IPS-NIHi7 (cell line): ENCODE measurements around the gene ARNT2.
A peak's percentile ranks its signal among the peaks of the same experiment; 100 is the strongest.

Experiments
- DNase-seq: peaks from one replicate; pipeline ENCODE4 v3.0.0; 2012; ENCODE audit warnings: mixed read lengths; ENCODE audit errors: extremely low spot score

ARNT2 gene

DNA sequence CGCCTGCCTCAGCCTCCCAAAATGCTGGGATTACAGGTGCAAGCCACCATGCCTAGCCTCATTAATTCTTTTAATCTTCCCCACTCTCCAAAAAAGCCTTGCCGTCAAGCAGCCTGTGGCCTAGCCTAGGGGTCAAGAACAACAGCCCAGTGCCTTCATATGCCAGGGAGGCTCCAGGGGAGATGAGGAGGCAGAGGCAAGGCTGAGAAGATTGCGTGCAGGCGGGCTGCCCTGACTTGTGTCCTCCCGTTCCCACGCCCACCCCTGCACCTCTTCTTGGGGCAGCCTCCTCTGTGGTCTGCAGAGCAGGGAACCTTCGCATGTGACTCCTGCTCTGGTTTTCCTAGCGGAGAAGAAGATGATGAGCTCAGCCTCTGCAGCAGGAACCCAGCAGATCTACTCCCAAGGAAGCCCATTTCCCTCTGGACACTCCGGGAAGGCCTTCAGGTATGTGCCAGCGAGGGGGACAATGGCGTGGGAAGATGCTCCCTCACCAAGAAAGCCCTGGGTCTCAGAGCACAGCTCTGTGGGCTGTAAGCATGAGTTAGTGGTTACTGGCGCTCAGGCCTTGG, 172.4 kb downstream of the ARNT2 start:
- DNase-seq: no peak

DNA sequence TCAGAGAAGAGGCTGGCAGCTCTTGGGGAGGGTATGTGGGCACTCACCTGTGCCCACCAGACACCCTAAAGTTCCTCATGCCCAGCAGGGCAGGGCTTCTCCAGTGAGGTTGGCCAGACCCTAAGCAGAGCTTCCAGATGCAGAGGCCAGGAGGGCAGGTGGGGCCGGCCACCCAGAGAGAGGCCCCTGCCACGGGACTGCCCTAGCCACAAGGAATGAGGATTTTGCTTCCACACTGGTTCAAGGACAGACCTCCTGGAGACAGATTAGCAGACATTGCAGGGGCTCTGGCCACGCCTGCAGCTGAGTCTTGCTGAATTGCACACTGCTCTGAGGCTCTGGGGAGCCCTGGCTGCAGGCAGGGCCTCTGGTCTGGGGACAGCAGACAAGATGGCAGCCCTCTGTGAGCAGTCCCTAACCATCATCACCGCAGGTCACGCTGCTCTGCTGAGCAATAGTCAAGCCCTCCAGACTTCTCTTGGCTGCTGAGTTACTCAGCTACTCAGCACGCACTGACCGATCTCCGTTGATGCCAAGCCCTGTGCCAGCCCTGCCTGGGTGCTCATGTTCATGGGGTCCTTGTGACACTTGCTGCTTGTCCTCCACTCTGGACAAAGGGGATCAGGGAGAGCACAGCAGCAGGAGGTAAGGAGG, 173.5 kb downstream of the ARNT2 start:
- DNase-seq: no peak

DNA sequence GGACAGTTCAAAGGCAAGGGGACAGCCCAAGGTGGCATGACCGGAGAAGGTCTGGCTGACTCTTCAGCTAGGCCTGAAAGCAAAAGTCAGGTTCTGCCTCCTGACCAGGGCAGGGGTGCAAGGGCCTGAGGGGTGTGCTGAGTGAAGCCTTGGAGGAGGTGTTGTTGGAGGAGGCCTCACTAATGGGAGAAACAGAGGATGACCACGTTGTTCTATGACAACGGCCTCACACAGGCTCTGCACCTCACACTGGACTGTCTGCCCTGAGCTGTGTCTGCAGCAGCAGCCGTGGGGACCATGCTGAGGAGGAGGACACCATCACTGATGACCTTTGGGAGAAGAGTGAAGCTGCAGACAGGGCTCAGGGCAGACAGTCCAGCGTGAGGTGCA, 174.0 kb downstream of the ARNT2 start:
- DNase-seq: no peak

GRCh38 chr15:80578871-80579270, 174.7 kb downstream of the ARNT2 start:
- no peak for DNase-seq

- DNase-seq: no peak
Observed at GRCh38 chr15:80579611-80580010, 175.4 kb downstream of the ARNT2 start.

DNA sequence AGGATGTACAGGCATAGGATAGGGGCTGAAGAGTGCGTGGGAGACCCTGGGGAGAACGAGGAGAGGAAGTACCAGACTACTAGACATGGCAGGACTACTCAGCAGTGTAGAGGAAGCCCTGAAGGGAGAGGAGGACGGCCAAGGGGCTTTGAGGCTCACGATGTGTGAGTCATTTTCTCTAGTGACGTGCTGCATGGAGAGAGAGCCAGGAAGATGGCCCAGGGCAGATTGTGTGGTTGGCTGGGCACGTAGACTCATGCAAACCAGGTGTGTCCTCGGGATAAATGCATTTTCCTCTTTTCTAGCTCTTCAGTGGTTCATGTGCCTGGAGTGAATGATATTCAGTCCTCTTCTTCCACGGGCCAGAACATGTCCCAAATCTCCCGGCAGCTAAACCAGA, 175.9 kb downstream of the ARNT2 start:
- no peak for DNase-seq

DNA sequence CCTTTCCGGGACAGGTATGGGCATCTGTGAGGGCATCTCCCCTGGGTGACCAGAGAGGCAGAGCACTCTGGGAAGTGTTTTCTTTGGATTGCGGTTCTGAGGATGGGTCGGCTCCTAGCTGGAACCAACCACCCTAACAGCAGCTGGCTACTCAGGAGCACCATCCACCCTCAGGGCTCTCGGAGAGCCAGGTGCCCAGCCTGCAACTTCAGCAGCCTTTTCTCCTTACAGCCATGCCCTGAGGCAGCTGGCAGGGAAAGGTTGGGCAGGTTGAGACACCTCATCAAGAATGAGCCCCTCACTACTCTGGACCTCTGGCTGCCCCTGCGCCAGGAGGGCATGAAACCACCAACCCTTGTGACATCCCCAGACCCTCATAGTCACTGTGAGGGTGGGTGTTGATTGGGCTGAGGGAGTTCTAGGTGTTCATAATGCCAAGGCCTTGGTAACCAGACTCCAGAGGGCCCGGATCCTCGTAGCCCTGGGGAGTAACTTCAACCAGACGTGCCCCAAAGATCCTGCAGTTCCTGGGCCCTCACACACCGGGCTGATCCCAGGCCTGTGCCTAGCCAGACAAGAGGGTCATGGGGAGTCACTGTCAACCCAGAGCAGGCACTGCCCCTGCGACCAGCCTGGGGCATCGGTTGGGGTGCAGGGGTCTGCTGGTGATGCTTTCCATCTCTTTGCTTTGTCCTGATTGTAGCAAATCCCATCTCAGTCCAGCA, 176.5 kb downstream of the ARNT2 start:
- no peak for DNase-seq

GRCh38 chr15:80581976-80582375, 177.8 kb downstream of the ARNT2 start:
- no peak for DNase-seq

DNA sequence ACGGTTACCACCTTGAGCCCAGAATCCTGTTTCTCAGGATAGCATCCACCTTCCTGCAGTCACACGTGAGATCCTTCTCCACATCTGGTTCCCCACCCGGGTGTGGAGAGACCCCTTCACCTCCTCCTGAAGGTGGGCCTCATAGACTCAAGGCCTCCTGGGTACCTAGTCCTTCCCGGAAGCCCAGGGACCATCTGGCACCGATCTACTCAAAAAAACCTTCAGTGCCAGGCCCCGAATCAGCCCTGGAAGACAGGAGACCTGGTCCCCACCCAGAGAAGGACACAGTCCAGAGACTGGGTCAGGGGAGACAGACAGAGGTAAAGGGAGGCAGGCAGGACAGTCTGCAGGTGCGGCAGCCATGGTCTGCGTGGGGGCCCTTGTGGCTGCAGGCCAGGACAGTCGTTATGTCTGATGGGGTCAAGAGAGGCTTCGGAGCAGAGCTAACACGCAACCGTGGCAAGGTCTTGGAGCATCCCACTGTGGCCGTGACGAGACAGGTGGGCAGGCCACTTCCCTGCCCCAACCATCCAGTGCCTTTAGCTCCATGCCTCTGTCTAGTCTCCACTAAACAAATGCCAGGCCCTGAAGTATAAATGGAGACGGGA, 178.7 kb downstream of the ARNT2 start:
- DNase-seq: no peak

DNA sequence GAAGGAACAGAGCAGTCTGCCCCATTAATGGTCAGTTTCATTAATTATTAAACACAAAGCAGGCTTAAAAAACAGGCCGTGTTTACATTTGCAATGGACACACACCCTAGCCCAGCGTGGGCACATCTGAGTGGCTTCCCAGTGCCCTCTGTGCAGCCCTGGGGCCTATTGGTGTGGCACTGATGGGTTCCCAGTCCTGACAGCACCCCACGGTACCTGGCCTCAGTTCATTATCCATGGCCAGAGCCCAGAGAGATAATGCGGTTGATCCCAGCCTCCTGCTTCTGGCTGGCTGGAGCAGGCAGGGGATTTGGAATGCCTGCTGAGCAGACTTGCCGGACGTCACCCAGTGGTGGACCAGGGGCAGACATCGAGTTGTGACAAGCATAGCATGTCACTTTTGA, 180.4 kb downstream of the ARNT2 start:
- no peak for DNase-seq

GRCh38 chr15:80584973-80585525, 180.9 kb downstream of the ARNT2 start:
- DNase-seq: no peak

GRCh38 chr15:80585544-80586018, 181.4 kb downstream of the ARNT2 start:
- DNase-seq: no peak

- no peak for DNase-seq
Observed at GRCh38 chr15:80586161-80586560, 182.0 kb downstream of the ARNT2 start.

DNA sequence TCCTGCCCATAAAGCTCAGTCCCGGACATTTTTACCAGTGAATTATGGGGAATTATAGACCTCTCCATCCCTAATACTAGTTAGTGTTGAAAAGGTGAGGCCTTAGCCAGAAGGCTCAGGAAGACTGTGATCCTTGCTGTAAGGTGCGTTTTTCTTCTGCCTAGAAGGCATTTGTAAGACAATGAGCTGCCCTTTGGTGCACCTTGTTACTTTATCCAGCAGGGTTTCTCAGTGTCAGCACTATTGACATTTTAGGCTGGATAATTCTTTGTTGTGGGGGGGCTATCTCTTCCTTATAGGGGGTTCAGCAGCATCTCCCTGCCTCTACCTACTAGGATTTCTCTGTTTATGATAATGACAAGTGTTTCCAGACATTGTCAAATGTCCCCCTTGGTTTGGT, 182.8 kb downstream of the ARNT2 start:
- DNase-seq: peak; percentile 51

DNA sequence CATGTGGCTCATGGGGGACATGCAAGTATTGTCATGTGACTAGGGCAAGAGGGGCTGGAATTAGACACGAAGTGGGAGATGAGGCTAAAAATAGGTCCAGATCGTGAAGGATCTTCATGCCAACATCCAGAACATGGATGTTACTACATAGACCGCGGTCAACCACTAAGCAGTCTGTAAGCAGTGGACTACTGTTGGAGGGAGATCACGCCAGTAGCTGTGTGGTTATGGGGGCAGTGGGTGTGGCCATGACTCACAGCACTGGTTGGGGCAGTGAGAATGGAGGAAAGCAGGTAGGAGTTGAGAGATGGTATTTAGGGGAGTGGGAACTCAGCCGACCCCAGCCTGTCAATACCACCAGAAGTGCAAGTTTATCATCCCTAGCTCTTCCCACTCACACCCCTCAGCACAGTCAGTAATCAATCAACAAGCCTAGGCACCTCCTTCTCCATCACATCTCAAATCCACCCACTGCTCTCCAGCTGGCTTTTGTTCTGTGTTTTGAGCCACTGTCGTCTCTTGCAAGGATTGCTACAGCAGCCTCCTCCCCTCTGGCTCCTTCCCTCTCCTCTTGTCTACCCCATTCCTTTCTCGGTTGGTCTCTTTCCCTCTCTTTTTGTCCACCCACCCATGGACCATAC, 183.8 kb downstream of the ARNT2 start:
- no peak for DNase-seq

- no peak for DNase-seq
Observed at GRCh38 chr15:80588801-80589200, 184.6 kb downstream of the ARNT2 start.

DNA sequence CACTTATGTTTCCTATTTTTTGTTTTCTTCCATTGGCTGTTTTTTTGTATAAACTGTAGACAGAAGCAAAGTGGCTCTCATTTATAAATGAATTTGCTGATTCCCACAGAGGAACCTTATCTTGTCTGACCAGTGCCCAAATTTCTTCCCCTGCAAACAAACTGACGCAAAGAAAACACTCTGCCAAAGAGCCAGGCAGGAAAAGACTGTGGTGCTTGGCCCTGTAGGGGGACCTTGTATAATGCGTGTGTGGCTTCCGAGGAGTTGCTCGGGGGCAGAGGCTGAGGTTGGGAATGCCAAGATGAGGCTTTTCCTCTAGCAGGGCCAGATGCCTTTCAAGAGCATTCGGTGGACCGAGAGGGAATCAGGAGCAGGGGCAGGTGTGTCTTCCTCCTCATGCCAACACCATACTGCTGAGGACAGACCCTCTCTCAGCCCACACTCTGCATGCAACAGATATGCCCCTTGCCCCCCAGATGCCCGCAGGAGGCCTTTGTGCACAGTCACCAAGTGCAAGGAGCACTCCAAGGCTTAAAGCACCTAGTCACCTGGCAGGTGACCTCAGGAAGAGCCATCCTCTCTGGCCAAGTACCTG, 186.7 kb downstream of the ARNT2 start:
- no peak for DNase-seq

- DNase-seq: no peak
Observed at GRCh38 chr15:80591471-80591870, 187.3 kb downstream of the ARNT2 start.

DNA sequence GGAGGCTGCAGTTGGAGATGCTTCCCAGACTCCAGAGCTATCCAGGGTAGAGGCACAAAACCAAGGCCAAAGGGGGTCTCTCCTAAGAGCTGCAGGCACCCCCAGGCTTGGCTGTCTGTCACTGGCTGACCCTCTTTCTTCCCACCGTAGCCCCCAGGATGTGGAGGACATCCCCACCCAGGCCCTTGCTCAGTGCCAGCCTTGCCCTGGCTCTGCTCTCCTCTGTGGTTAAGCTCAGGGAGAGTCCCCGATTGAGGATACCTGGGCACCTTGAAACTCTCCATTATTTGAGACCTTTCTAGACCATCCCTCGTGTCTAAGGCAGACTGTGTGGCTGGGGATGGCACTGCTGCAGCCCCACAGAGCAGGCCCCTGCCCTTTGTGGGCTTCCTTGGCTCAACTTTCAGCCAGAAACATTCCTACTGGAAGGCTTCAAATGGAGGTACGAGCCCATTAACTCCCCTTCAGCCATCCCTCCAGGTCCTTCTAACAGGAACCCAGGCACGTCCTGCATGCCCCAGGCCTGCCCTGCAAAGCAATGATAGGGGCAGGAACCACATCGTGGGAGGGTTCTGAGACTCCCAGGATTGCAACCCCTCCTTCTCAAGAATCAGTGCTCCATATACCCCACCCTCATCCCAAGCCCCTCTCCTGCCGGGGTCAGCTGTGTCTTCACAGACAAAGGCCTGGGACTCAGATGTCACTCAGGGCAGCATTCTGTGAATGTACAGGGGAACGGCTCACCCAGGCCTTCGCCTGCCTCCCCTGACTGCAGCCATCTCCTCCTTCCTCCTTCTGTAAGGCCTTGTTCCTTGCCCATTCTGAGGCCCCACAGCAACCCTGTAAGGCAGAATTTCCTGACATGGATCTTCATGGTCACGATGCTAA, 188.0 kb downstream of the ARNT2 start:
- no peak for DNase-seq

GRCh38 chr15:80593486-80594030, 189.4 kb downstream of the ARNT2 start:
- no peak for DNase-seq
